ENCODE measurements around the gene DVL2. TPM values are rescaled to one million over a fixed set of nuclear protein-coding genes. Genes with fewer than 3 reads are reported as not detected.

DVL2 gene
- total RNA-seq (2022) (34.9 and 37.4 TPM in 2 replicates), Bru-seq, nascent RNA (percentile 56 among the genes with signal in this experiment), BruChase-seq, experiment 1, labeled RNA remaining after a 6-hour chase (percentile 78 among the genes with signal in this experiment), BruChase-seq, experiment 2, labeled RNA remaining after a 2-hour chase (percentile 69 among the genes with signal in this experiment)
- long read RNA-seq, transcript DVL2-201 (15 exons, 3,018 nt): major isoform, 49 of 106 reads
- long read RNA-seq, partial matches to known transcripts: 5 of 106 reads
- long read RNA-seq, other reads (novel, unspliced or antisense): 52 of 106 reads

- peak within 1 kb of the TSS; percentile 91 for H3K4me3 Mint-ChIP-seq (ENCODE audit: unreplicated experiment)
- peaks cover 76% of the 10 kb centered on the region for H3K36me3 Mint-ChIP-seq (ENCODE audit: insufficient read depth, unreplicated experiment)
- intact Hi-C loops (cut with micrococcal nuclease): no loop called here
- BruUV-seq (replicated peaks): TSS peak; percentile 16
- no peak for TF ChIP-seq CTCF (IDR thresholded peaks at IDR 0.05; ENCODE audit: unreplicated experiment)
- peak within 1 kb of the TSS; percentile 94 for H3K27ac Mint-ChIP-seq (ENCODE audit: low read depth, unreplicated experiment)
- peak; percentile 92 for DNase-seq (ENCODE audit: unreplicated experiment)
- no peaks in the 10 kb centered on the region for H3K27me3 Mint-ChIP-seq (ENCODE audit: insufficient read depth, unreplicated experiment)
- ChIA-PET POLR2A (interaction anchor here (0.7 to 14.3 kb wide), 14 partner anchors 9 to 727 kb away, joined by 3 to 278 read pairs (median 5); partner anchors contain the start of genes ACADVL, CTDNEP1, DLG4 and ELP5), CTCF (interaction anchor here (0.5 to 1.7 kb wide), 4 partner anchors 9 to 152 kb away, joined by 3 to 9 read pairs (median 4); partner anchors contain the start of genes ACADVL, ASGR1 and DLG4)
- H3K4me1 Mint-ChIP-seq (ENCODE audit: insufficient read depth, unreplicated experiment): peaks cover 30% of the 10 kb centered on the region
- no peaks in the 10 kb centered on the region for H3K9me3 Mint-ChIP-seq (ENCODE audit: unreplicated experiment)
Observed at GRCh38 chr17:7234083-7234951, at the start of gene DVL2. DVL2 (minus strand) TSS chr17:7234517; CDS start chr17:7234262, 255 bp downstream.

- peaks cover 6% of the 10 kb centered on the region for H3K4me1 Mint-ChIP-seq (ENCODE audit: insufficient read depth, unreplicated experiment)
- H3K4me3 Mint-ChIP-seq (ENCODE audit: unreplicated experiment): no peak overlapping the region
- CTCF ChIA-PET: interaction anchor here (2.9 to 5.2 kb wide), 2 partner anchors 13 kb away, joined by 15 to 65 read pairs; no protein-coding TSS in a partner anchor
- intact Hi-C loops (cut with micrococcal nuclease): no loop called here
- H3K27me3 Mint-ChIP-seq (ENCODE audit: insufficient read depth, unreplicated experiment): peaks cover 20% of the 10 kb centered on the region
- no TSS peak for BruUV-seq (replicated peaks)
- H3K27ac Mint-ChIP-seq (ENCODE audit: low read depth, unreplicated experiment): no peak overlapping the region
- no peaks in the 10 kb centered on the region for H3K9me3 Mint-ChIP-seq (ENCODE audit: unreplicated experiment)
- DNase-seq (ENCODE audit: unreplicated experiment): no peak
- H3K36me3 Mint-ChIP-seq (ENCODE audit: insufficient read depth, unreplicated experiment): no peaks in the 10 kb centered on the region
- TF ChIP-seq CTCF (IDR thresholded peaks at IDR 0.05; ENCODE audit: unreplicated experiment): no peak
- POLR2A ChIA-PET: interaction anchor here (1.2 kb wide), 1 partner anchor 9 kb away, joined by 4 read pairs; no protein-coding TSS in a partner anchor
Observed at GRCh38 chr17:7283471-7284216, 49.3 kb upstream of the DVL2 start.

DNA sequence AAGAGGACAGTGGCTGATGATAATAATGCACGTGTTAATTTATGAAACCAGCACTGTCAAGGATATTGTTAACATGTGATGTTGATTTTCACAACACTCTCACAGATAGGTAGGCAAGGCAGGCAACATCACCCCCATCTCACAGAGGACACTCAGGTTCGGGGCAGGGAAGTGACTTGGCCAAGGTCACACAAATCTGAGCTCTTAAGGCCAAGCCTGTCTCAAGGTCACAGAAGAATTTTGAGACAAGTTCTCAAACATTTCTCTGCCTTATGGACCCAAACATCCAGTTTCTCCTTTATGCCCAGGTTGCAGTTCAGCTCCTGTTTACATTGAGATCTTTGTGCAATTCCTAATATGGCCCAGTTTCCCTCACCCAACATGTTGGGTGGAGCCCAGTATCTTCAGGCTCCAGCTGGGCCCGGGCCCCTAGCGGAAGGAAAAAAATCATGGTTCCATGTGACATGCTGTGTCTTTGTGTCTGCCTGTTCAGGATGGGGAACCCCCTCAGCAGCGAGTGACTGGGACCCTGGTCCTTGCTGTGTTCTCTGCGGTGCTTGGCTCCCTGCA, 48.5 kb upstream of the DVL2 start:
- H3K9me3 Mint-ChIP-seq (ENCODE audit: unreplicated experiment): no peaks in the 10 kb centered on the region
- intact Hi-C loops (cut with micrococcal nuclease): no loop called here
- no TSS peak for BruUV-seq (replicated peaks)
- H3K36me3 Mint-ChIP-seq (ENCODE audit: insufficient read depth, unreplicated experiment): no peaks in the 10 kb centered on the region
- peaks cover 6% of the 10 kb centered on the region for H3K4me1 Mint-ChIP-seq (ENCODE audit: insufficient read depth, unreplicated experiment)
- POLR2A ChIA-PET: interaction anchor here (0.7 to 1.2 kb wide), 3 partner anchors 10 to 737 kb away, joined by 3 to 4 read pairs (median 3); no protein-coding TSS in a partner anchor
- peaks cover 12% of the 10 kb centered on the region for H3K27me3 Mint-ChIP-seq (ENCODE audit: insufficient read depth, unreplicated experiment)
- no peak overlapping the region for H3K4me3 Mint-ChIP-seq (ENCODE audit: unreplicated experiment)
- TF ChIP-seq CTCF (IDR thresholded peaks at IDR 0.05; ENCODE audit: unreplicated experiment): no peak
- no peak for DNase-seq (ENCODE audit: unreplicated experiment)
- no peak overlapping the region for H3K27ac Mint-ChIP-seq (ENCODE audit: low read depth, unreplicated experiment)
- CTCF ChIA-PET: interaction anchor here (0.6 to 5.2 kb wide), 3 partner anchors 14 to 313 kb away, joined by 3 to 65 read pairs (median 4); no protein-coding TSS in a partner anchor
